Natural killer cell (primary cell): ENCODE measurements around the gene DPM2. TPM values are rescaled to one million over a fixed set of nuclear protein-coding genes. Genes with fewer than 3 reads are reported as not detected.

ENCODE experiments used
- ATAC-seq, 3 donors: fragments of 150-1000 bp in 2 of 3; fragments of 200-7000 bp in 1 of 3; cut with Tn5 transposase; 1 replicate in 1 of 3; 2 replicates in 2 of 3; pipeline ENCODE4 v1.10.0; 2021; ENCODE audit warnings: mild to moderate bottlenecking in 2 of 3, moderate library complexity in 2 of 3
- DNase-seq, 2 donors: peaks; one replicate each; pipeline versions ENCODE4 v3.0.0 to v3.0.0-alpha.2; 2013 to 2021; ENCODE audit warnings: mixed read lengths in 1 of 2
- H3K27ac ChIP-seq: one replicate; pipeline ENCODE4 v1.5.1; 2013; ENCODE audit warnings: mild to moderate bottlenecking, low read length
- H3K27me3 ChIP-seq: one replicate; pipeline ENCODE4 v1.6.1; 2013; ENCODE audit warnings: low read length; ENCODE audit not compliant: control insufficient read depth, insufficient read depth
- H3K36me3 ChIP-seq: one replicate; pipeline ENCODE4 v1.6.1; 2013; ENCODE audit warnings: low read length; ENCODE audit not compliant: control insufficient read depth, insufficient read depth
- H3K4me1 ChIP-seq: one replicate; pipeline ENCODE4 v1.6.1; 2013; ENCODE audit warnings: low read length; ENCODE audit not compliant: control insufficient read depth, insufficient read depth
- H3K4me3 ChIP-seq: one replicate; pipeline ENCODE4 v1.5.1; 2013; ENCODE audit warnings: low read length
- H3K9me3 ChIP-seq: one replicate; pipeline ENCODE4 v1.6.1; 2013; ENCODE audit warnings: low read length; ENCODE audit not compliant: control insufficient read depth, insufficient read depth
- H3K27ac Mint-ChIP-seq, 2 donors: one replicate each; pipeline ENCODE4 v1.8.0; 2022; ENCODE audit warnings: mild to moderate bottlenecking in 2 of 2, mixed read lengths in 2 of 2, moderate library complexity in 1 of 2
- H3K27me3 Mint-ChIP-seq, 2 donors: one replicate each; pipeline ENCODE4 v1.8.0; 2022; ENCODE audit warnings: low read depth in 2 of 2, mixed read lengths in 2 of 2
- H3K36me3 Mint-ChIP-seq: one replicate; pipeline ENCODE4 v1.8.0; 2022; ENCODE audit warnings: mixed read lengths
- H3K4me1 Mint-ChIP-seq, 2 donors: one replicate each; pipeline ENCODE4 v1.8.0; 2022; ENCODE audit warnings: mixed read lengths in 2 of 2
- H3K4me3 Mint-ChIP-seq: one replicate; pipeline ENCODE4 v1.8.0; 2022; ENCODE audit warnings: mild to moderate bottlenecking, moderate library complexity, mixed read lengths
- H3K9me3 Mint-ChIP-seq, 2 donors: one replicate each; pipeline ENCODE4 v1.8.0; 2022; ENCODE audit warnings: mixed read lengths in 2 of 2
- WGBS: methylation state at CpG from one replicate; pipeline ENCODE4 v1.1.7; 2013; ENCODE audit warnings: missing lambda C conversion rate; ENCODE audit not compliant: insufficient coverage; 5-methylcytosine and 5-hydroxymethylcytosine counted together
- intact Hi-C: fragments of 100-400 bp; cut with micrococcal nuclease; formaldehyde crosslinking; loops from one replicate; pipeline ENCODE4 v1.14.2; 2022
- total RNA-seq, 4 donors: library from RNA; stranded (reverse); fragments of 120-200 nt in 1 of 4; gene quantifications; one replicate each; pipeline versions ENCODE4 v1.2.3 to v1.2.4, GENCODE V29; 2013 to 2022
- TF ChIP-seq, protein P1 (sequence below): fragments of 200-600 bp; IDR thresholded peaks from one replicate; pipeline ENCODE4 v1.8.0; 2022; ENCODE audit warnings: antibody characterized with exemption

Gene DPM2
- total RNA-seq, 3 donors from 2014 or later (not counting 1 experiment from before 2014, with no cell fraction given): 22.9 to 31.4 (median 24.1) TPM

DNA sequence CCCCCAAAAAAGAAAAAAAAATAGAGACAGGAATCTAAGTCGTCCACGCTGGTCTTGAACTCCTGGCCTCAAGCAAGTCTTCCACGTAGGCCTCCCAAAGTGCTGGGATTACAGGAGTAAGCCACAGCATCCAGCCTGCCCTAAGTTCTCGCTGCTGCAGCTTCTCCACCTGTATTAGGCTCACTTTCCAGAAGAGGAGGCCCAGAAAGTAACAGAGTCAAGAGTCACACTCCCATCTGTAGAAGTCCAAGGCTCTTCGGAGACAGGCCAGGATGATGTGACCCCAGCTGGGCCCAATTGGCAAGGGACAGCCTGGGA is 41.3 kb upstream of the DPM2 start:
- Histone ChIP-seq H3K4me3 (peak overlapping the region; percentile 60), H3K27ac (peak overlapping the region; percentile 62), H3K4me1 (peaks cover 89% of the 10 kb centered on the region), H3K36me3 (peaks cover 2% of the 10 kb centered on the region), H3K9me3 (no peaks in the 10 kb centered on the region), H3K27me3 (no peaks in the 10 kb centered on the region)
- DNase-seq (no peak), ATAC-seq (no peak)
- H3K27me3 Mint-ChIP-seq: no peaks in the 10 kb centered on the region
- no peaks in the 10 kb centered on the region for H3K36me3 Mint-ChIP-seq
- intact Hi-C loops: no loop called here
- TF ChIP-seq, protein P1, sequence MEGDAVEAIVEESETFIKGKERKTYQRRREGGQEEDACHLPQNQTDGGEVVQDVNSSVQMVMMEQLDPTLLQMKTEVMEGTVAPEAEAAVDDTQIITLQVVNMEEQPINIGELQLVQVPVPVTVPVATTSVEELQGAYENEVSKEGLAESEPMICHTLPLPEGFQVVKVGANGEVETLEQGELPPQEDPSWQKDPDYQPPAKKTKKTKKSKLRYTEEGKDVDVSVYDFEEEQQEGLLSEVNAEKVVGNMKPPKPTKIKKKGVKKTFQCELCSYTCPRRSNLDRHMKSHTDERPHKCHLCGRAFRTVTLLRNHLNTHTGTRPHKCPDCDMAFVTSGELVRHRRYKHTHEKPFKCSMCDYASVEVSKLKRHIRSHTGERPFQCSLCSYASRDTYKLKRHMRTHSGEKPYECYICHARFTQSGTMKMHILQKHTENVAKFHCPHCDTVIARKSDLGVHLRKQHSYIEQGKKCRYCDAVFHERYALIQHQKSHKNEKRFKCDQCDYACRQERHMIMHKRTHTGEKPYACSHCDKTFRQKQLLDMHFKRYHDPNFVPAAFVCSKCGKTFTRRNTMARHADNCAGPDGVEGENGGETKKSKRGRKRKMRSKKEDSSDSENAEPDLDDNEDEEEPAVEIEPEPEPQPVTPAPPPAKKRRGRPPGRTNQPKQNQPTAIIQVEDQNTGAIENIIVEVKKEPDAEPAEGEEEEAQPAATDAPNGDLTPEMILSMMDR: no peak
- no peaks in the 10 kb centered on the region for H3K9me3 Mint-ChIP-seq
- 77% methylated on average over 5 of the region's 5 CpGs for WGBS
- H3K27ac Mint-ChIP-seq: no peak overlapping the region
- H3K4me3 Mint-ChIP-seq: peak overlapping the region; percentile 86
- H3K4me1 Mint-ChIP-seq: peaks cover 5 to 30% of the 10 kb centered on the region in 2 donors

DNA sequence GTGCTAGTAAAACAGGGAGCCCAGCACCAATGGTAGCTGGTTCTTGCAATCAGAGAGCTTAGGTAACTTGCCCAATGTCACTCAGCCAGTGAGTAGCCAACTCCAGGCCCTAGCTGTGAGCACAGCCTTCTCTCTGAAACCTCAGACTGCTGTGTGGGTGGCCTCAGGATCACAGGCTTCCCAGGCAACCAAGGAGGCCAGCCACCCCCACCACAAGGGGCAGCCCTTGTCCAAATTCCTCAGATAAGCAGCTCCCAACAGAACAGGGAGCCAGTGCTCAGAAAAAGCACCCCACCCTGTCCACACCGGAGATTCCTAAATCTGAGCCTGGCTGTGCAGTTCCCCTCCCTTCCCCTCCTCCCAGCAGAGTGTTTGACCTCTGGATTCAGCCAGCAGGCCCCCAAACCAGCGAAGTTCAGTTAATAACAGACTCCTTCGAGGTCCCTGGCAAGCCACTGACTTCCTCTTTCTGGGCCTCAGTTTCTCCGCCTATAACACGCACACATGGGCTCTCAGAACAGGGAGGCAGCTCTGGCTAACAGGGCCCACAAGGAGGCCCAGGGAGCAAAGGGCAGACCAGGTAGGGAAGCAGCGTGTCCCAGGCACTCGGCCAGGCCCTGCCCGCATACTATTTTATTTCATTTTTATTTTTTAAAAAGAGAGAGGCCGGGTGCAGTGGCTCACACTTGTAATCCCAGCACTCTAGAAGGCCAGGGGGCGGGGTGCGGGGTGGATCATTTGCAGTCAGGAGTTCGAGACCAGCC is 40.4 kb upstream of the DPM2 start:
- no peaks in the 10 kb centered on the region for H3K36me3 Mint-ChIP-seq
- peak in 1 of 2 donors; percentile 30 for DNase-seq
- intact Hi-C loops: no loop called here

DNA sequence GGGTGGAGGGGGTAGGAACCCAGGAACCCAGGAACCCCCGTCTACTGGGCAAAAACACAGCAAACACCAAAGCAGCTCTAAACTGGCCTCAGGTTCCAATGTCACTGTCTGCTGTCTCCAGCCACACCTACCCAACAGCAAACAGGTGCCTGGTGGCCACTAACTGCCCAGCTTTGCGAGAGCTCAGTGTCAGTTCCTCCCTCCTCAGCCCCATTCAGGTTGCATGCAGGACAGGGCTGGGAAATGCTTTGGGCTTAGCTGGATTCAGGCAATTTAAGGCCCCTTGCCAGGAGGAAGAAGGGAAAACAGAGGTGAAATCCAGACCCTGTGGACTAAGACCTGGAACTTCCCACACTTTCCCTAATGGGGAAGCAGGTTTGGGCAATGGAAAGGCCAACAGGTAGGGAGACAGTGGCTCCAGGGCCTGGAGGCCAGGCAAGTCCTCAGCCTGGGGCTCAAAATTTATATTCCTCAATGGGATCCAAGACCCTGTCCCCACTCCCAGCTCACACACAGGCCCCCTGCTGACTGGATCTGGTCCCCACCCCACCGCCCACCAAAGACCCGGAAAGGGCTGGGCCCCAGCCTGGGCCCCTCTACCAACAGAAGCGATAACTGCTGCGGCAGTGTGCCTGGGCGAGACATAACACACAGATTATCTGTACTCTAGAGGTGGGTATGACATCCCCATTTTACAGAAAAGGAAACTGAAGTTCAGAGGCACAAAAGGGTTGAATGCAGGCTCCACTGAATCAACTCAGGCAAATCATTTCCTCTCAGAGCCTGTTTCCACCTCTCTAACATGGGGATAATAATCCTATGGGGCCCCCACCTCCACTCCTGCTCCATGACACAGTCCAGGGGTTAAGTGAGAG is 39.6 kb upstream of the DPM2 start:
- H3K4me3 Mint-ChIP-seq: no peak overlapping the region
- H3K9me3 Mint-ChIP-seq: no peaks in the 10 kb centered on the region
- peak in 1 of 2 donors; percentile 38 for DNase-seq
- H3K4me1 Mint-ChIP-seq: peaks cover 8 to 32% of the 10 kb centered on the region in 2 donors
- Histone ChIP-seq H3K9me3 (no peaks in the 10 kb centered on the region), H3K36me3 (peaks cover 2% of the 10 kb centered on the region), H3K4me3 (peak overlapping the region; percentile 60), H3K4me1 (peaks cover 90% of the 10 kb centered on the region), H3K27ac (peak overlapping the region; percentile 28), H3K27me3 (no peaks in the 10 kb centered on the region)
- H3K36me3 Mint-ChIP-seq: no peaks in the 10 kb centered on the region
- H3K27ac Mint-ChIP-seq: no peak overlapping the region
- 73% methylated on average over 7 of the region's 7 CpGs for WGBS
- H3K27me3 Mint-ChIP-seq: no peaks in the 10 kb centered on the region
- ATAC-seq: no peak
- TF ChIP-seq, protein P1: no peak
- intact Hi-C loops: no loop called here

More for the DNA sequence above, 40.4 kb upstream of the DPM2 start:
- no peaks in the 10 kb centered on the region for H3K9me3 ChIP-seq
- H3K4me3 ChIP-seq: peak overlapping the region; percentile 60
- 69% methylated on average over 12 of the region's 12 CpGs for WGBS
- no peaks in the 10 kb centered on the region for H3K27me3 Mint-ChIP-seq
- H3K36me3 ChIP-seq: peaks cover 2% of the 10 kb centered on the region
- peaks cover 5 to 30% of the 10 kb centered on the region in 2 donors for H3K4me1 Mint-ChIP-seq
- H3K9me3 Mint-ChIP-seq: no peaks in the 10 kb centered on the region
- TF ChIP-seq, protein P1: no peak
- ATAC-seq: no peak
- peak overlapping the region; percentile 28 for H3K27ac ChIP-seq
- H3K4me3 Mint-ChIP-seq: peak overlapping the region; percentile 9
- peaks cover 90% of the 10 kb centered on the region for H3K4me1 ChIP-seq
- H3K27ac Mint-ChIP-seq: no peak overlapping the region
- H3K27me3 ChIP-seq: no peaks in the 10 kb centered on the region
